HuH-7.5 (cell line): Measurements from ENCODE around the gene INKA2.
A peak's percentile ranks its signal among the peaks of the same experiment; 100 is the strongest.

ENCODE experiments used
- DNase-seq: peaks from one replicate; pipeline ENCODE4 v3.0.0; 2011; ENCODE audit warnings: low spot score

INKA2 gene

DNA sequence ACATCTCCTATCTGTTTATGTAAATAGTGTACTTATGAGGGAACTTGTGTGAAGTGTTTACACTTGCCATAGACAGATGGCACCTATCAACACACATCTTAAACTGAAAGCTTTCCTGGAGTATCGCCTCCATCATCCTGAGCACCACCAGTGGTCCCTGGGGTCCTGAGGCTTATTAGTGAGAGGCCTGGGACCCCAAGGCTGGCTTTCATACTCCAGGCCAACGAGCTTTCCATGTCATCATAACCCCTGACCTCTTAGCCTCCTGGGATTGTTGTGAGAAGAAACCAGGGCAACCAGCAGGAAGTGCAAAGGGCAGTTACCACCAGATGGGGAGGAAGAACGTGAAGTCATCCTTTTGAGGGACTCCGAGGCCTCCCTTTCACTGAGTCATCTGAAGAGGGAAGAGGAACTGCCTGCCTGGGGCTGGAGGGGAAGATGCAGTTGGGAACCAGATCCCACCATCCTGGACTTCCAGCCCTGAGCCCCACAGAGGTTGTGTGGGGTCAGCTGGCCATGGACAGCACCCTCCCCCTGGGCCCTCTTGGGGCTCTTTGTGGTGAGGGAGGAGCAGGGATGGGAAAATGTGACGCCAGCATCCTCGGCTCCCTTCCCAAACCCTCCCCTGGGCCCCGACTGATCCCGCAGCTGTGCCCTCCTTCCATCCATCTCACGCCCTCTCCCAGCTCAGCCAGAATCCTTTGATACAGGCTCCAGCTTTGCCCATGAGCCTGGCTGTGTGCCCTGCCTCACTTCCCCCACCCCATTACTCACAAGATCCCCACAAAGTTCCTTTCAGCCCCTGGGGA lies 5.8 kb downstream of the INKA2 start:
- peak; percentile 32 for DNase-seq

DNA sequence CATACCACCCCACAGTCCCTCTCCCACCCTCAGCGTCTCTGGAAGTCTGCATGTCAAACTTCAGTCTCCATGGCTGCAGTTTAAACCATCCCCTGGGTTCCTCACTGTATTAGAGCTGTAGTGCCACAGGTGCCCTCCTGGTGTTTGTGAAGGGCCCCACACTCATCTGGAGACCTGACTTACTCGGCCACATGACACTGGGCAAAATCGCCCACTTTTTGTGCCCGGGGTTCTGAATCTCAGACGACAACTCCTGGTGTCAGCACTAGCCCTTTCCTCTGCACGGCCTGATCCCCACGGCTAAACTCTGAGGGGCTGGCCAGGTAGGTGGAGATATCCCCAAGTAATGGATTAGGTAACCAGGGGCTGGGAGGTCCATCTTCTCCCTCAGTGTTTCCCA lies 6.5 kb downstream of the INKA2 start:
- no peak for DNase-seq

- DNase-seq, result no peak
These were observed 7.2 kb downstream of the INKA2 start for GRCh38 chr1:111731956-111732355.

GRCh38 chr1:111730706-111731105 lies 8.5 kb downstream of the INKA2 start:
- no peak for DNase-seq

DNA sequence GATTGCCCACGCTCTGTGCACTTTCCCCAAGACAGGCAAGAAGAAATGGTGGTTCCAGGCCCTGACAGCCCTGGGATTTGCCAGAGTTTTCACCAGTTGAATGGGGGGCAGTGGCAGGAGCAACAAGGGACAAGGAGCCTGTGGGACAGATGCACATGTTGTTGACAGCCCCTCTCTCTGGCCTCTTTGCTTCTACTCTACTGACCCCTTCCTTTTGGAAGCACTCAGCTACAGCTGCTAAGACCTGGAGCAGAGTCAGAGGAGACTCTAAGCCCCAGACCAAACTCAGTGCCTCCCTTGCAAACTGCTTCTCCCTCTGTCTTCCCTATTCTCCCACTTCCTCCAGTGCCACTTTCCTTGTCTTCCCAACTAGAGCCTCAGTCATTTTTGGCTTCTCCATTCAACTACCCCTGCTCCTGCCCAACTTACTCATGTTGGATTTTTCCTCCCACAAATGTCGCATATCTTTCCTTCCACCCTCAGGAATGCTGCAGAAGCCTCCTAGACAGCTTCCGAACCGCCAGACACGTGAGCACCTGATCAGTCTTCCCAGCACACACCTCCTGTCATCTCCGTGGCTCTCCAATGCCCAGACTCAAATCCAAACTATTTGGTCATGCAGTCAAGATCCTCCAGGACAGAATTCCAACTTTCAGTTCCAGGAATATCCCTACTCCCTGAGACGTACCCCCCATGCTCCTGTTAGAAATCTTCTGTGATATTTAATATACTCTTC lies 9.1 kb downstream of the INKA2 start:
- DNase-seq, result no peak

DNA sequence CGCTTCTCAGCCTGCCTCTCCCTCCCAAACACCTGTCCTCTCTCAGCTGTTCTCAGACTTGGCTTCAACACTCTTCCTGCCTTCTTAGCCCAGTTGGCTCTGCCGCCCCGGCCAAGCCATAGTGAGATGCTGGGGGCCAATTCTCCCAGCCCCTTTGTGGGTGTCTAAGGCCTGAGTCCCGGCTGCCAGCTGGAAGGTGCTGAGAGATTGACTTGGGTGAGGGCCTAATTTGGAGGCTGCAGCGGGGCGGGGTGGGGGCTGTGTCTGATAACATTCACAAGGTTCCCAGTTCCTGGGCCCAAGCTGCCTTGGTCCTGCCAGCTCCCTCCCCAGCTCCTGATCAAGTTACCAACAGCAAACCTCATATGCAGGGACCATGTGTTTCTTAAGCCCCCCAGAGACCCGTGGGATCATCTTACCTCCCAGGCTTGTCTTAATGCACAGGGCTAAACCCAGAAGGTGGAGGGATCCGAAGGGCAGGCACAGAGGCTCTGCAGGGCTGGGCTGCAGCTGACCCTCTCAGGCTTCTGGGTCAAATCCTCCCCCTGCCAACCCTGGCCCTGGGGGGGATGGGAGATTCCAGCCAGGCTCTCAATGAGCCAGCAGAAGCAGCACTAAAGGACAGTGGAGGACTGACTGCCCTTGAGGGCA lies 9.8 kb downstream of the INKA2 start:
- DNase-seq, result no peak

DNA sequence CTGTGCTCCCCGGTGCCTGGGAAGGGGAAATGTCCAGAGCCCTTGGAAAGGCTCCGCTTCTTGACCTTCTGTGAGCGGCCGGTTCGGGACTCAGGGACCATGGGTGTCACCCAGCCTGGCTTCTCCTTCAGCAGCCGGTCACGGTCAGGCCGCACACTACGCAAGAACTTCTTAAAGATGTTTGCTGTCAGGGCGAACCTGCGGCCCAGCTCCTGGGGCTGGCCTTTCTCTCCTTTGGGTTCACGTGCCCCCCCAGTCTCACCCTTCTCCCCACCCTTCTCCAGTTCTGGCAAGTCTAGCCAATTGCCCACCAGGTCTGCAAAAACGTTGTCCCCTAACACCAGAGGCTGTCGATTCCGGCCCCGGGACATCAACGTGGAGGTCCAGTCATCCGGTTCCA lies 12.1 kb downstream of the INKA2 start:
- no peak for DNase-seq

DNA sequence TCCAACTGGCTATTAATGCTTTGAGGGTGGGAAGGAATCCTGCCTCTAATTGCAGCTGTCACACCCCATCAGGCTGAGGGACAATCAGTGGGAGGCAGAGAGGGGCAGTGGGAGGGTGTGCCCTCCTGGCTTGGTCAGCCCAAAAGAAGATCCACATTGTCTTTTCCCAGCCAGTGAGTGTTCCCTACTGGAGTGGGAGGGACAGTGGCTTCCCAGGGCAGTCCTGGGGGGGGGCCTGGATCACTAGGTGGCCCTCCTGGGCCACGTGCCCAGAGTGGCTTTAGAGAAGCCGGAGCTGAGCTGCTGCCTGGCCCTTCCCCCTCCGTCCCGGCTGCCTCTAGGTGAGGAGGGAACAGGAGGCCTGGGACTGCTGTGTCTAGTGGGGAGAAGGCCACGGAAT lies 14.0 kb downstream of the INKA2 start:
- DNase-seq, result no peak

DNA sequence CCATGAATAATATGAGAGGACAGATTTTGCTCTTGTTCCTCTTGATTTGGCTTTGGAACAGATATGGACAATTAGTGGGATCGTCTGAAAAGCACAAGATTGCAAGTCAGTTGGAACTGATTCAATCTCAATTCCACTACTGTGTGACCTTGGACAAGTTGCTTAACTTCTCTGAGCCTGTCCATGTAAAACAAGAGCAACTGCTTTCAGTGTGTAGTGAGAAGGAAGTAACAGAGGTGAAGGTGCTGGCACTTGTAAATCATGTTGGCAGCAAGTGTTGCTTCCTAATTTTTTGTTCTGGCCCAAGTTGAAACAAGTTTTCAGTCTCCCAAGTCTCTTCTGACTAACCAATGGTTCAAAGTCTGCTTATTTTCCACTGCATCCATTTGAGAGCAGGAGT lies 15.3 kb downstream of the INKA2 start:
- no peak for DNase-seq

DNA sequence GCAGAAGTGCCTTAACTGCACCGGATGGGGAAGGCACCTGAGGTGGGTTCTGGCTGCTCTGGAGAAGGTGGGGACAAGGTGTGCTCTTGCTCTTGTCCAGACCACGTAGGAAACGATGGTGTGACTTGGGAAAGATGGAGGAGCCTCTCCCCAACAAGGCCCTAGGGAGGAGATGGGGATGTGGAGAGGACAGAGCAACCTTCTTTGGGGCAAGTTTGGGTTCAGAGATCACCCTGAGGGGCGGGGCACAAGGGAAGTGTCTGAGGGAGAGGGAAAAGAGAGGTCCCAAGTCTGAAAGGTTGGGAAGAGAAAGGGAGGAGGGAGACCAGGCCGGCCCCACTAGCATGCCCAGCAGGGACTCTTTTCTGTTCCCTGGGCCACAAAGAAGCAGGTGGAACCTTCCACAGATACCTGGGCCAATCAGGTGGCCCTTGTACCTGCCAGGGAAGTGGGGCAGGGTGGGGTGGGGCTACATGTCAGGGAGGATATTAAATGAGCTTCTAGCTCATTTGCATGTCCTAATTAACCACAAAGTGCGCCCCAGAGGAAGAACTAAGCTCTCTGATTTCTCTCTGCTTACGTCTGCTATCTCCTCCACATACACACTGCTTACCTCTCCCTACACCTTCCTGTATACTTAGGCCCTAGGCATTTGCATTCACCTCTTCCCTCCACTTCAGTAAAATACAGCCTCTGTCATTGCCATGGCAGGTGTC lies 15.9 kb downstream of the INKA2 start:
- DNase-seq, result no peak

DNA sequence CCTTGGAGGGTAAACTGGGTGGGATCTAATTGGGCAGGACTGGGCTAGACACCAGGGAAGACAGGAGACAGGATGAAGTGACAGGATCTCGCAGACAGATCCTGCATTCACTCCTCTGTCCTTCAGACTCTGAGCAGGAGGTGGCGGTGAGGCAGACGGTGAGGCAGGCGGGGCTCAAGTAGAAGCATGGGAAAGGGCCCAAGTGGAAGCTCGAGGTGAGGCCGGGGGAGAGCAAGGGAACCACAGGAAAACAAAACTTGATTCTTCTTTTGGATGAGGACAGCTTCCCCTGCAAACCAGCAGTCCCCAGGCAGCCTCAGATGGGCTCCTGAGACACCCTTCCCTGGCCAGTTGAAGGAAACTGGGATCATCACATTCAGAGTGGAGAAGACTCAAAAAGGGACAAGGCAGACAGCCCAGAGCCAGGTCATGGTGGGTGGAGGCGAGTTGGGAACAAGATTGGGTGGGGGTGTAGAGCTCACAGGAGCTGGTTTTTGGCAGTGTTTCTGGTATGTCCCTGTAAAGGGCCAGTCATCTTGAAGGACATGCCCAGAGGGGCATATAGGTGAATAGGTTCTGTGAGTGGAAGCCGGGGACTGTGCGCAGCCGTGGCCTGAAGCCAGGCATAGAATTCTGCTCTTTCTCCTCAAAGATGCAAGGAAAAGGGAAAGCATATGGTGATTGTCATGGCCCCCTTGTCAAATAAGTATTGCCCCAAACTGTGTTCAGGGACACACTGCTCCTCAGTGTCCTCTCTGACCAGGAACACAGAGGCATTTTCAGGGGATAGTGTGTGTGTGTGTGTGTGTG lies 18.0 kb downstream of the INKA2 start:
- no peak for DNase-seq

- DNase-seq, result no peak
These were observed 18.8 kb downstream of the INKA2 start for GRCh38 chr1:111720274-111720976.

- no peak for DNase-seq
These were observed 19.5 kb downstream of the INKA2 start for GRCh38 chr1:111719674-111720132.

DNA sequence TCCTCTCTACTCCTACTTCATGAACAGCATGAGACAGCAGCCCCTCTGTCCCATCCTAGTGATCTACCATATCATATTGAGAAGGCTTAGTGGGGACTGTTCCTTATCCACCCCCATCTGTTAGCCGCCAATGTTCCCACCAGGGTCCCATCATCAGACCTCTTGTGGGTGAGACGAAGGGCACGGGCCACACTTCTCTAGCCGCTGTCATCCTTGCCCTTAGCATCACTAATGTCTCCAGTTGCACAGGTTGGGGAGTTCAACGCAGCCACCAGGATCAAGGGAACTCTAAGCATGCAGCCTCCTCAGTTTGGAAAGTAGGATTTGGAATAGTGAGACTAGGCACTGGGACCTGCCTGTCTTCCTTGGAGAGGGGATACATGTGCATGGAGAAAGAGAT lies 20.1 kb downstream of the INKA2 start:
- no peak for DNase-seq

GRCh38 chr1:111717450-111717849 lies 21.7 kb downstream of the INKA2 start:
- DNase-seq, result no peak

- DNase-seq, result no peak
These were observed 22.9 kb downstream of the INKA2 start for GRCh38 chr1:111716333-111716732.

DNA sequence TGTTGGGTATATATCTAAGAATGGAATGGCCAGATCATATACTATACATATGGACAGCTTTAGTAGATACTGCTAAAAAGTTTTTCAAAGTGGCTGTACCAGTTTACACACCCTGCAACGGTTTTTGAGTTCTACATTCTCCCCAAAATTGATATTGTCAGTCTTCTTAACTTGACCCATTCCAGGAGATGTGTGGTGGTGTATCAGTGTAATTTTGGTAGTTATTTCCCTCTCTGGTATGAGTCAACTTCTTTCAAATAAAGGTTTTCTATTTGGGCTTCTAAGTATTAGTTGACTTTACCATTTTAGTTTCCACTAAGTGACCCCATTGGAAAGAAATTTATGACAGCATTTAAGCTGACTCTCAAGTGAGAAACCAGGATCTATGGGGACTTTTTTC lies 29.2 kb downstream of the INKA2 start:
- DNase-seq, result no peak

GRCh38 chr1:111707906-111708305 lies 31.3 kb downstream of the INKA2 start:
- DNase-seq, result no peak

DNA sequence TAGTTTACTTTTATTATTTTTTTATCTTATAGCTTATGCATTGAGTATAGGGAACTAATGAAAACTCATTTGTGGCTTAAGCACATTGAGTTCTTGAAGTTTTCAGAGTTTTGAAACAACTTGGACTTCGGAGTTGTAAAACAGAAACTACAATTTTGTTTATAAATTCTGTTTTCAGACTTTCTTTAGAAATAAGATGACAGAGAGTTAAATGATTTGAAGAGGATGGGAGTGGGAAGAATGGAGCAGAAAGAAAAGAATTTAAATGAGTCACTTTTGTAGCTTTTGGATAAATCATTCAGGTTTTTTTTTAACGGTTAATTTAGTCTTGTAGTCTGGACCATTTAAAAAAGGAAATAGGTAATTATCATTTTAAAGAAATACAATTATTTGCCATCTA lies 32.3 kb downstream of the INKA2 start:
- DNase-seq, result no peak

- no peak for DNase-seq
These were observed 33.4 kb downstream of the INKA2 start for GRCh38 chr1:111705841-111706240.

DNA sequence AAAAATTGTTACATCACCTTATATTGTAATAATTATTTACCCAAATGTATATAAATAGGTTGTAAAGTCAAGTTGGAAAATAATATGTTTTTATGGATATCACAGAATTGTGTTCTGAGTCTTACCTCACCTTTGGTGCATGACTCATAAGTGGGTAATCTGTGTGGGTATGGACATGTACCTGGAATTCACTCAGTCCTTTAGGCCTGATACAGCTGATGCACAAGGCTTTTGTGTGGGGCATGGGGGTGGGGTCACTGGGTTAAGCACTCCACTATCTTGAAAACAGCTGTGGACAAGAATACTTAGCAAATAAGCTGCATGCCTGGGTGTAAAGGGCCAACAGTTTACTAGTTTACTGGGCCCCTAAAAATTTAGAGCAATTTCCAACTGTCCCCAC lies 34.4 kb downstream of the INKA2 start:
- no peak for DNase-seq
